GM21825 (cell line): ENCODE data around the gene ABL2.
"Not testable (repeated sequence)": the region's sequence is repeated elsewhere in the genome, so short reads cannot be mapped to it uniquely, and the experiment has no call there.

Experiments used
- ATAC-seq: cut with Tn5 transposase; IDR thresholded peaks from one replicate; pipeline ENCODE4 v1.9.1; 2021; ENCODE audit warnings: mild to moderate bottlenecking, moderate library complexity; ENCODE audit not compliant: unreplicated experiment

Gene ABL2

DNA sequence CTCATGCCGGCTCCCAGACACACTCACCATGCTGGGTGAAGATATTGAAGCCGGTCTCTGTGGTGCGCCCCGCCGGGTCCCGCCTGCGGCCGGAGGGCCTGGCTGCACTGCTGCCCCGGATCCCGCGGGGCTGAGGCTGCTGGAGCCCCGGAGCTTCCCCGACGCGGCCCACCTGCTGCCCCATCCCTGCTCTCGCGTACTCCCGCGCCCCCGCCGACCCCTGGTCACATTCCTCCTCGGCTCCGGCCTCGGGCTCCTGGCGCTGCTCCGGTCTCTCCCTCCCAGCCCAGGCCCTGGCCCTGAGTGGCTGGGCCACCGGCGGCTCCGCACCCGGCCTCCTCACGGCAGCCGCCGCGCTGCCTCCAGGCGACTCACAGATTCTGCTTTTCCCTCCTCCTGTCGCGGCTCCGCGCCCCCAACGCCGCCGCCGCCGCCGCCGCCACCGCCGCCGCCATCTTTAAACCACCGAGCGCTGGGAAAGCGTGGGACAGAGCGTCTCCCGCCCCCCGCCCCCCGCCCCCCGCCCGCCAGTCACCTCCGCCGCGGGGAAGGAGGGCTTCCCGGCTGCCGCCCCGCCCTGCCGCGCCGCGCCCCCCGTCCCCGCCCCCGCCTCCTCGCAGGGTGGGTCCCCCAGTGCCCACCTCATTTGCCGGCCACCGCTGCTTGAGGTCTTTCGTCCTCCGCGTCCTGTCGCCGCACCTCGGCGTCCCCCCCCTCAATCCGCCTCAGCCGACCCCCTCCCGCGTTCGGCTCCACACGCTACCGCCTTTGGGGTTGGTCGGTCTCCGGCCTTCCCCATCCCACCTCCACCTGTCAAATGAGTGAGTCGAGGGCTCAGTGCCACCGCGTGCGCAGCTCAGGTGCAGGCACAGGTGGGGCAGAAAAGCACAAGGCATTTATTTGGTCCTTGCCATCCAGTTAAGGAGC lies at the start of gene ABL2:
Gene ABL2 (minus strand): TSS at position 464 of the 927 bp plus-strand sequence. CDS start 280 bp downstream, at position 184.
- peak; percentile 67 for ATAC-seq

DNA sequence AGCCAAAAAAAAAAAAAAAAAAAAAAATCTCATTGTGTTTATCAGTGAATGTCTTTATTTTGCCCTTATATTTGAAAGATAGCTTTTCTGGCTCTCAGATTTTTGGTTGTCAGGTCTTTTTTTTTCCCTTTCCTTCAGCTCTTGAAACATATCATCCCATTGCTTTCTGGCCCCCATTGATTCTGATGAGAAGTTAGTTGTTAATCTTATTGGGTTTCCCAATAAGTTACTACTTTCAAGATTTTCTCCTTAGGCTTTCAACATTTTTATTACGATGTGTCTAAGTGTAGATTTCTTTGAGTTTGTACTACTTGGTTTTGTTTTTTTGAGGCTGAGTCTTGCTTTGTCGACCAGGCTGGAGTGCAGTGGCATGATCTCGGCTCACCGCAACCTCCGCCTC lies 49.4 kb upstream of the ABL2 start:
- no peak for ATAC-seq

DNA sequence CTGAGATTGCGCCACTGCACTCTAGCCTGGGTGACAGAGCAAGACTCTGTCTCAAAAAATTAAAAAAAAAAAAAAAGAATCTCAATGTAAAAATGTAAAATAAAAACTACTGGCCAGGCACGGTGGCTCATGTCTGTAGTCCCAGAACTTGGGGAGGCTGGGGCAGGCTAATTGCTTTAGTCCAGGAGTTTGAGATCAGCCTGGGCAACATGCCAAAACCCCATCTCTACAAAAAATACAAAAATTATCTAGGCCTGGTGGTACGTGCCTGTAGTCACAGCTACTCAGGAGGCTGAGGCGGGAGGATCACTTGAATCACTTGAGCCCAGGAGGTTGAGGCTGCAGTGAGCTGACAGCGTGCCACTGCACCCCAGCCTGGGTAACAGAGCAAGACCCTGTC lies 44.9 kb upstream of the ABL2 start:
- ATAC-seq: not testable (repeated sequence)

DNA sequence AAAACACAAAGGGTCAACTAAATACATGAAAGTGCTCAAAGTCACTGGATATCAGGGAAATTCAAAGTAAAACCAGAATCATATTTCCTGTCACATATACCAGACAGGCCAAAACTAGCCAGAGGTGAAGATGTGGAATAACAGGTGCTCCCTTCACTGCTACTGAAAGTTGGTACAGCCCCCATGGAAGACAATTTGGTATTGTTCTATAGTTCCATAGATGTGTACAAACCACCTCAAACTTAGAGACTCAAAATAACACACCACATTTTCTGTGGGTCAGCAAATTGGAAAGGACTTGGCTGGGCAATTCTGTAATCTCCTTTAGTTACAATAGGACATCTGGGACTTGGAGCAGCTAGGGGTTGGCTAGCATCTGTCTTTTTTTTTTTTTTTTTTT lies 39.6 kb upstream of the ABL2 start:
- no peak for ATAC-seq

DNA sequence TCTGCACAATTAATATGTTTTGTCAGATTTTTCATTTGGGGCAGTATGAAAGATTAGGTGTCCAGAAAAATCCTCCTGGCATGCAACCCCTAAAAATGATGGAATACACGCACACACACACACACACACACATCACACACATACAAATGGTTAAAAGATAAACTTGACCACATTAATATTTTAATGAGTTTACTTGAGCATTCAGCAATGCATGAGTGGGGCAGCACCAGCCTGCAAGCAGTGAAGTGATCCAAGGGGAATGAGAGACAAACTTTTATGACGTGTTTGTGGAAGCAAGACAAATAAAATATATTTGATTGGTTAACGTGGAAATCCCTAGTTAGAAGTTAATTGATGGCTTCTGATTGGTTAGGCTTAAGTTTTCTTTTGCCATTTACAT lies 35.0 kb upstream of the ABL2 start:
- no peak for ATAC-seq

- ATAC-seq: no peak
Measured at GRCh38 chr1:179263121-179263520, 33.6 kb upstream of the ABL2 start.

GRCh38 chr1:179262183-179262582 lies 32.7 kb upstream of the ABL2 start:
- ATAC-seq: no peak

GRCh38 chr1:179253286-179253972 lies 24.0 kb upstream of the ABL2 start:
- ATAC-seq: no peak

GRCh38 chr1:179252606-179253005 lies 23.1 kb upstream of the ABL2 start:
- ATAC-seq: no peak

DNA sequence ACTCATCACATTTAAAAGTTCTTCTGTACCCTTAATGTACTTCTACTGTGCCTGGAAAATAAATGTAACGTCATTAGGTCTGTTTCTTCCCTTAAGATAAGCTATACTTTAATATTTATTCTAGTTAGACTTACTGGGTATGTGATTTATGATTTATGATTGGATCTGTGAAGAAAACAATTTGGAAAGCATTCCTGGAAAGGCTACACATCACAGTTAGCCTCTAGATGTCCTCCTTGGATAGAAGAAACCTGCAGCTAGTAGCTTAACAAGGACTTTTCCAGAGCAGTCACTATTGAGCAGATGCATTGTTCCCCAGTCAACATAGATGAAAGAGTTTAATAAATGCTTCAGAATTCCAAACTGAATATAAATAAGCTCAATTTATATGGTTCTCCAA lies 22.2 kb upstream of the ABL2 start:
- no peak for ATAC-seq

DNA sequence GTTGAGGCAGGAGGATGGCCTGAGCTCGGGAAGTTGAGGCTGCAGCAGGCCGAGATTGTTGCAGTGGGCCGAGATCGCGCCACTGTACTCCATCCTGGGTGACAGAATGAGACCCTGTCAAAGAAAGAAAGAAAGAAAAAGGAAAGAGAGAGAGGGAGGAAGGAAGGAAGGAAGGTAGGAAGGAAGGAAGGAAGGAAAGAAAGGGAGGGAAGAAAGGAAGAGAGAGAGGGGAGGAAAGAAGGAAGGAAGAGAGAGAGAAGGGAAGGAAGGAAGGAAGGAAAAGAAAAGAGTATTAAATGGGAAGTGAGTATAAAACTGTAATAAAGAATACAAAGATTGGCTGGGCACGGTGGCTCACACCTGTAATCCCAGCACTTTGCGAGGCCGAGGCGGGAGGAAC lies 18.4 kb upstream of the ABL2 start:
- ATAC-seq: no peak

- ATAC-seq: not testable (repeated sequence)
Measured at GRCh38 chr1:179245426-179245825, 15.9 kb upstream of the ABL2 start.

DNA sequence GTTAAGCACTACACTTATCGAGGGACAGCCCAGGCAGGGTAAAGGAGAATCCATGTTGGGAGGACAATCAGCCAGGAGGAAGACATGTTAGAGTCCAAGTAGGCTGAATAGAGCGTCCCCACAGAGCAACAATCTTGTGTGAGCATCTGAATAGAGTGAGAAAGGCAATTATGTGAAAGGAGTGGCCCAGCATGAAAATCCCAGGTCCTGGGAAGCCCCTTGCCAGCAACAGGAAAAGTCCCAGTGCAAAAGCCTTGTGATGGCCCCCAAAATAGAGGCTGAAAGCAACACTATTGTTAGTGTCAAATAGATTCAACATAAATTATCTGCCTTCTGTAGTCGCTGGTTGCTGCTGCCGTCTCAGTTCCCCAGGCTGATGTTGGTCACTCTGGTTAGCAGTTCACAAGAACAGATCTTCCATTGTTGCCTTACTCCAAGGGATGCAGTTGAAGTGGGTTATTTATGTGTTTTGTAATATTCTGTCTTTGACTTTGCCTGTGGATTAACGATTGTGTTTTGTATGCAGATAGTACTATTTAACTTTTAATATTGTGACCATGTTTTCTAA lies 12.1 kb upstream of the ABL2 start:
- no peak for ATAC-seq

GRCh38 chr1:179237222-179237621 lies 7.7 kb upstream of the ABL2 start:
- ATAC-seq: no peak

DNA sequence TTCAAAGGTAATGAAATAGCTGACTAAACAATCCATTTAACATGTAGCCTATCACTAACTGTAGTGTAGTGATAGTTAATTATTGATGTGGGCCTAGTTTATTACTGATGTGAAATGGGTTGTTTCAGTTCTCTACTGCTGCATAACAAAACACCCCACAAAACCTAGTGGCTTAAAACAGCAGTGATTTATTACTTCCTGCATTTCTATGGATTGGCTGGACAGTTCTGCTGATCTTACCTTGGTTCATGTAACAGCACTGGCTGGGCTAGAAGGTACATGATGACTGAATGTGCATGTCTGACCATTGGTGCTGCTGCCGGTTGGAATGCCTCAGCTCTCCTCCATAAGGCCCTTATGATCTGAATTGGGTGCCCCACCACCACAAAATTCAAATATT lies 5.4 kb upstream of the ABL2 start:
- ATAC-seq: no peak

- no peak for ATAC-seq
Measured at GRCh38 chr1:179231923-179232322, 2.4 kb upstream of the ABL2 start.

DNA sequence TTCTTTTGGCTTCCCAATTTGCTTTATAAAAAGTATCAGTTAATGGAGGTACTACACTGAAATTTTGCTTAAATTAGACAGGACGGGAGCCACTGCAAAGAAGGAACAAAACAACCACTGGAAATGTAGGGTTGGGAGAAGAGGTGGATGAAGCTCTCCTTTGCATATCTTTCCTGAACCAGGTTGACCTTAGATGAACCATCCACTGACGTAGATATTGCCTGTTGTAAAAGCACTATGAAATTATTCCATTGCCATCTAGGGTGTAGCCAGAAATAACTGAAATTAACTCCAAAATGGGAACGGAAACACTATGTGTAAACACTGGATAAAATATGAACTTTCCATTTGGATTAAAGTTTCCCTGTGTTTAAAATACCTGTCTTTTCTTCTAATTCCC lies 1.2 kb upstream of the ABL2 start:
- ATAC-seq: no peak

GRCh38 chr1:179230251-179230650 lies 774 bp upstream of the ABL2 start:
- ATAC-seq: no peak

DNA sequence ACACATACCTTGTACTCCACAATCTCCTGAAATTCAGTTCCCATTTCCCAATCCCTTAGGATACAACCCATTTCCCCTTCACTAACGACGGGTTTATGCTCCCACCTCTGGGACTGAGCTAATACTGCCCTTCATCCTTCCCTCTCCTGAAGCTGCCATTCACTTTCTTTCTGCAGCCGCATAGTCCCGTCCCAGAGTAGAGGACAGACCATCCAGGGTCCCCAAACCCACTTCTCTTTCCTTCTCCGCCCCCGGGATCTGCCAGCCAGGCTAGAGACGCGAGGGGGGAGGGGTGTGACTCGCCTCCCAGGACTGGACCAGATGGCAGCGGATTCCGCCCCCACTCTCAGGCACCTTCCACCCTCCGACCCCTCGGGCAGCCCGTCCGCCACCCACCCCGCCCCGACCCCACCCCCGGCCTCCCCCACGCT lies 679 bp downstream of the ABL2 start:
- peak; percentile 27 for ATAC-seq

DNA sequence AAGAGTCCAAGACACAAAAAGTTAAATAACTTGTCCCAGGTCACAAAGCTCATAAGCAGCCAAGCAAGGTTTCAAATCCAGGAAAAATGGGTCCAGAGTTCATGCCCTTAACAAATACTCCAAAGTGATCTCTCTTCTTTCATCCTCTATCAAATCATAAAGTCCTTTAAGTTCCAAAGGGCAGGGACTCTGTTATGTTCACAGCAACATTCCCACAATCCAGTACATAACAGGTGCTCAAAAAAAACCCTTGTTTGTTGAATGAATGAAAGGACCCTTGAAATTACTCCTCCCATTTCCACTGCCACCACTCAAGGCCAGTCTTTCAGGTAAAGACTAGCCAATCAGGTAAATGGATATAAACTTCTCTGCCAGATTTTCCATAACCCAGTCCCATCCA lies 2.7 kb downstream of the ABL2 start:
- ATAC-seq: no peak

- ATAC-seq: not testable (repeated sequence)
Measured at GRCh38 chr1:179224466-179224865, 5.0 kb downstream of the ABL2 start.

DNA sequence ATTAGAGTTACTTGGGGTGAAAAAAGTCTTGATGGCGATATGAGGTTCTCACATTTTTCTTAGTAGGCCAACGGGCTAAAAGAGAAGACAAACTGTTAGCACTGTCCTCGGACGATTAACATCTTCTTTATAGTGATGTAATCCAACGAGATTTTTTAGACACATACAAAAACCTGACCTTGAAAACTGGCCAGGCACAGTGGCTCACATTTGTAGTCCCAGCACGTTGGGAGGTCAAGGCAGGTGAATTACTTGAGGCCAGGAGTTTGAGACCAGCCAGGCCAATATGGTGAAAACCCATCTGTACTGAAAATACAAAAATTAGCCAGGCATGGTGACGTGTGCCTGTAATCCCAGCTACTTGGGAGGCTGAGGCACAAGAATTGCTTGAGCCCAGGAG lies 8.4 kb downstream of the ABL2 start:
- not testable (repeated sequence) for ATAC-seq
